ENCODE measurements around the gene KRT17. TPM values are rescaled to one million over a fixed set of nuclear protein-coding genes. Genes with fewer than 3 reads are reported as not detected.
"Not testable (repeated sequence)": the region's sequence is repeated elsewhere in the genome, so short reads cannot be mapped to it uniquely, and the experiment has no call there.

Gene KRT17
- total and polyA plus RNA-seq, 5 donors, result 0.09 TPM; not detected in 4

- H3K9me3 ChIP-seq (ENCODE audit: control insufficient read depth, low read length), result no peaks in the 10 kb centered on the region
- H3K27ac ChIP-seq (ENCODE audit: low read length), result no peak overlapping the region
- peak in 1 of 3 donors; percentile 16 for DNase-seq
- no peak for ATAC-seq
- peaks cover 7% of the 10 kb centered on the region for H3K4me1 ChIP-seq (ENCODE audit: control insufficient read depth, insufficient read depth, low read length)
- WGBS, result 70% methylated on average over 5 of the region's 5 CpGs
- no peak overlapping the region for H3K4me3 ChIP-seq (ENCODE audit: low read length)
- H3K27me3 ChIP-seq (ENCODE audit: control insufficient read depth, insufficient read depth), result no peaks in the 10 kb centered on the region
- intact Hi-C loops (cut with DNase I), result no loop called here
These were observed 8.2 kb upstream of the KRT17 start for GRCh38 chr17:41632482-41633105.

GRCh38 chr17:41631898-41632285 lies 7.5 kb upstream of the KRT17 start:
- Histone ChIP-seq H3K9me3 (ENCODE audit: control insufficient read depth, low read length) (no peaks in the 10 kb centered on the region), H3K4me3 (ENCODE audit: low read length) (no peak overlapping the region), H3K4me1 (ENCODE audit: control insufficient read depth, insufficient read depth, low read length) (peaks cover 7% of the 10 kb centered on the region), H3K27me3 (ENCODE audit: control insufficient read depth, insufficient read depth) (no peaks in the 10 kb centered on the region), H3K27ac (ENCODE audit: low read length) (no peak overlapping the region)
- 88% methylated on average over 15 of the region's 15 CpGs for WGBS
- peak in 1 of 3 donors; percentile 33 for DNase-seq
- ATAC-seq, result no peak
- intact Hi-C loops (cut with DNase I), result no loop called here

- H3K27ac ChIP-seq (ENCODE audit: low read length), result no peak overlapping the region
- no peaks in the 10 kb centered on the region for H3K27me3 ChIP-seq (ENCODE audit: control insufficient read depth, insufficient read depth)
- ATAC-seq (no peak), DNase-seq (peak in 1 of 3 donors; percentile 24)
- H3K4me1 ChIP-seq (ENCODE audit: control insufficient read depth, insufficient read depth, low read length), result peaks cover 7% of the 10 kb centered on the region
- intact Hi-C loops (cut with DNase I), result no loop called here
- H3K4me3 ChIP-seq (ENCODE audit: low read length), result no peak overlapping the region
- WGBS, result 89% methylated on average over 8 of the region's 8 CpGs
- H3K9me3 ChIP-seq (ENCODE audit: control insufficient read depth, low read length), result no peaks in the 10 kb centered on the region
These were observed 6.9 kb upstream of the KRT17 start for GRCh38 chr17:41631025-41631897.

GRCh38 chr17:41629826-41630670 lies 5.7 kb upstream of the KRT17 start:
- Histone ChIP-seq H3K4me1 (ENCODE audit: control insufficient read depth, insufficient read depth, low read length) (peaks cover 1% of the 10 kb centered on the region), H3K27me3 (ENCODE audit: control insufficient read depth, insufficient read depth) (no peaks in the 10 kb centered on the region), H3K27ac (ENCODE audit: low read length) (no peak overlapping the region), H3K4me3 (ENCODE audit: low read length) (no peak overlapping the region), H3K9me3 (ENCODE audit: control insufficient read depth, low read length) (no peaks in the 10 kb centered on the region)
- ATAC-seq (no peak), DNase-seq (peak in 1 of 3 donors; percentile 18)
- WGBS, result 78% methylated on average over 13 of the region's 13 CpGs
- intact Hi-C loops (cut with DNase I), result no loop called here

GRCh38 chr17:41629316-41629715 lies 4.9 kb upstream of the KRT17 start:
- ATAC-seq (no peak), DNase-seq (no peak)
- Histone ChIP-seq H3K4me3 (ENCODE audit: low read length) (no peak overlapping the region), H3K27ac (ENCODE audit: low read length) (no peak overlapping the region), H3K27me3 (ENCODE audit: control insufficient read depth, insufficient read depth) (no peaks in the 10 kb centered on the region), H3K9me3 (ENCODE audit: control insufficient read depth, low read length) (no peaks in the 10 kb centered on the region), H3K4me1 (ENCODE audit: control insufficient read depth, insufficient read depth, low read length) (no peaks in the 10 kb centered on the region)
- intact Hi-C loops (cut with DNase I), result no loop called here
- WGBS, result 80% methylated on average over 10 of the region's 10 CpGs

- ATAC-seq; DNase-seq; H3K27ac ChIP-seq (ENCODE audit: low read length); H3K9me3 ChIP-seq (ENCODE audit: control insufficient read depth, low read length); H3K4me1 ChIP-seq (ENCODE audit: control insufficient read depth, insufficient read depth, low read length); H3K27me3 ChIP-seq (ENCODE audit: control insufficient read depth, insufficient read depth); intact Hi-C loops (cut with DNase I); H3K4me3 ChIP-seq (ENCODE audit: low read length): not testable (repeated sequence)
- WGBS, result 88% methylated on average over 11 of the region's 11 CpGs
These were observed 4.4 kb upstream of the KRT17 start for GRCh38 chr17:41628621-41629255.

GRCh38 chr17:41628073-41628370 lies 3.6 kb upstream of the KRT17 start:
- intact Hi-C loops (cut with DNase I); ATAC-seq; DNase-seq; H3K27ac ChIP-seq (ENCODE audit: low read length); H3K9me3 ChIP-seq (ENCODE audit: control insufficient read depth, low read length); H3K27me3 ChIP-seq (ENCODE audit: control insufficient read depth, insufficient read depth); H3K4me3 ChIP-seq (ENCODE audit: low read length); H3K4me1 ChIP-seq (ENCODE audit: control insufficient read depth, insufficient read depth, low read length): not testable (repeated sequence)
- WGBS, result 63% methylated on average over 1 of the region's 1 CpG

- H3K4me1 ChIP-seq (ENCODE audit: control insufficient read depth, insufficient read depth, low read length), result no peaks in the 10 kb centered on the region
- H3K4me3 ChIP-seq (ENCODE audit: low read length), result no peak overlapping the region
- intact Hi-C loops (cut with DNase I), result no loop called here
- H3K27me3 ChIP-seq (ENCODE audit: control insufficient read depth, insufficient read depth), result no peaks in the 10 kb centered on the region
- DNase-seq, result no peak
- no peak for ATAC-seq
- H3K27ac ChIP-seq (ENCODE audit: low read length), result no peak overlapping the region
- 89% methylated on average over 23 of the region's 23 CpGs for WGBS
- H3K9me3 ChIP-seq (ENCODE audit: control insufficient read depth, low read length), result no peaks in the 10 kb centered on the region
These were observed 3.1 kb upstream of the KRT17 start for GRCh38 chr17:41627316-41628072.

GRCh38 chr17:41626914-41627295 lies 2.5 kb upstream of the KRT17 start:
- H3K9me3 ChIP-seq (ENCODE audit: control insufficient read depth, low read length); H3K27me3 ChIP-seq (ENCODE audit: control insufficient read depth, insufficient read depth); ATAC-seq; H3K27ac ChIP-seq (ENCODE audit: low read length); DNase-seq; intact Hi-C loops (cut with DNase I); H3K4me1 ChIP-seq (ENCODE audit: control insufficient read depth, insufficient read depth, low read length); H3K4me3 ChIP-seq (ENCODE audit: low read length): not testable (repeated sequence)
- WGBS, result 91% methylated on average over 5 of the region's 5 CpGs

All from right cardiac atrium (tissue), 5 donors.